ENCODE measurements around the gene SNED1.

The SNED1 gene

DNA sequence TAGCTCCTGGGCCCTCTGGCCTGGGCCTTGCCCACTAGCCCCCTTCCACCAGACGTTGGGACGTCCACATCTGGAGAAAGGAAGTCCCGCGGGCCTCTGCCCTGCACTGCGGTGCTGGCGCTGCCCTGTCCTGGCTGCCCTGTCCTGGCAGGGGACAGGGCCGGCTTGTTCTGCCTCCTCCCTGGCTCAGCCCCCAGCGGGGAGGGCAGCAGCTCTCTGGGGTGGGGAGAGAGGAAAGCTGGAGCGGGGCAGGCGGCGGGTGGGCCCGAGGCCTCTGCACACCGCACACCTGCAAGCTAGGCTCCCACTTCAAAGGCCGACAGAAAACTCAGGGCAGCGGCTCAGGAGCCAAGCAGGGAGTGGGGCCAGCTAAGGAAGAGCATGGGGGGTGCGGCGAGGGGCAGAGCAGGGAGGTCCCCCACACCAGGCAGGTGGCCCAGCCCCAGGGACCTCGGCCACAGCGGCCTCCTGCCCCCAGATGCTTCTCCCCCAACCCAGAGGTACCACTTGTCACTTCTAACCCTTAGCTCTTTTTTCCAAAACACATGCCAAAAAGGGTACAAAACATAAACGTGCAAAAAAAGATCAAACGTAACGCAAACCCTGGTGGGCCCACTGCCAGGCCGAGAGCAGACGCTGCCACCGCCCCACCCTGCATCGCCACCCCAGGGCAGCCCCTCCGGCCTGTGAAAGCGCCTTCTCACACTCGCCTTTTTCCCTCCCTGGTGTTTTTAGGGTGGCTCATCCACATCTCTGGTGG, 13.5 kb downstream of the SNED1 start:
- no peak overlapping the region for H3K4me3 ChIP-seq (ENCODE audit: low read depth, low read length)
- no peak overlapping the region for H3K9ac ChIP-seq (ENCODE audit: low read length)
- H3K27me3 ChIP-seq (ENCODE audit: control insufficient read depth, insufficient read depth, low read length), result no peaks in the 10 kb centered on the region
- H3K36me3 ChIP-seq (ENCODE audit: control insufficient read depth, insufficient read depth, low read length), result no peaks in the 10 kb centered on the region
- peaks cover 36% of the 10 kb centered on the region for H3K4me1 ChIP-seq (ENCODE audit: control insufficient read depth, insufficient read depth, low read length)
- no peak overlapping the region for H3K27ac ChIP-seq (ENCODE audit: low read depth, low read length)
- H3K9me3 ChIP-seq (ENCODE audit: control insufficient read depth, insufficient read depth, low read depth, low read length), result no peaks in the 10 kb centered on the region

DNA sequence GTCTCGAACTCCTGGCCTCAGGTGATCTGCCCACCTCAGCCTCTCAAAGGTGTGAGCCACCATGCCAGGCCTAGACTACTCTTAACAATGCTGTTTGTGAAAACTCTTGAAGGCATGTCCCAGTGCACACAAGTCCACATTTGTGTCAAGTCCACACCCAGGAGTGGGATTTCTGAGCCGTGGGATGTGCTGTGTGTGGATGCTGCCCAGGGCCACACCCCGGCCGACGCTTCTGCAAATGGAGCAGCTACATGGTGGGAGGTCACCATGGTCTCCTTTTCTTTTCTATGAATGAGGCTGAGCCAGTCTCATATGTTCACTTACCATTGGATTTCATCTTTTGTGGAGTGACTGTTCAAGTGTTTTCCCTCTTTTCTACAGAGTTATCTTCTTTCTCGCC, 15.8 kb downstream of the SNED1 start:
- no peak overlapping the region for H3K4me3 ChIP-seq (ENCODE audit: low read depth, low read length)
- H3K27ac ChIP-seq (ENCODE audit: low read depth, low read length), result no peak overlapping the region
- no peaks in the 10 kb centered on the region for H3K27me3 ChIP-seq (ENCODE audit: control insufficient read depth, insufficient read depth, low read length)
- H3K9ac ChIP-seq (ENCODE audit: low read length), result no peak overlapping the region
- no peaks in the 10 kb centered on the region for H3K9me3 ChIP-seq (ENCODE audit: control insufficient read depth, insufficient read depth, low read depth, low read length)
- H3K4me1 ChIP-seq (ENCODE audit: control insufficient read depth, insufficient read depth, low read length), result peaks cover 20% of the 10 kb centered on the region
- no peaks in the 10 kb centered on the region for H3K36me3 ChIP-seq (ENCODE audit: control insufficient read depth, insufficient read depth, low read length)

DNA sequence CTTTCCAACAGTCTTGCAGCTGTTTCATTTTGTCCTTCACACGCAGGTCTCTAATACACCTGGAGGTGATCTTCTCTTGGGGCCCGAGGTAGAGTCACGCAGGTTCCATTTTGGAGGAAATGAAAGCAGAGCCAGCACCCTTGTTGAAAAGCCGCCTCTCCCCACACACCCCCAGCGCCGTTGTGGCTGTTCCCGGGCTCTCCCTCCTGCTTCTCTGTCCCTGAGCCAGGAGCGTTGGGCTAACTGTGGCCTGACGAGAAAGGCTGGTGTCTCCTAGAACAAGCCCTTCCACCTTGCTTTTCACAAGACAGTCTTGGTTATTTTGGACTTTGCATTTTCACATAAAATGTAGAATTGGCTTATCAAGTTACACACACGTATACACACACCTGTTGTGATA, 16.3 kb downstream of the SNED1 start:
- no peaks in the 10 kb centered on the region for H3K27me3 ChIP-seq (ENCODE audit: control insufficient read depth, insufficient read depth, low read length)
- no peak overlapping the region for H3K27ac ChIP-seq (ENCODE audit: low read depth, low read length)
- H3K4me3 ChIP-seq (ENCODE audit: low read depth, low read length), result no peak overlapping the region
- H3K9me3 ChIP-seq (ENCODE audit: control insufficient read depth, insufficient read depth, low read depth, low read length), result no peaks in the 10 kb centered on the region
- peaks cover 16% of the 10 kb centered on the region for H3K4me1 ChIP-seq (ENCODE audit: control insufficient read depth, insufficient read depth, low read length)
- no peaks in the 10 kb centered on the region for H3K36me3 ChIP-seq (ENCODE audit: control insufficient read depth, insufficient read depth, low read length)
- no peak overlapping the region for H3K9ac ChIP-seq (ENCODE audit: low read length)

GRCh38 chr2:241015439-241015838, 17.0 kb downstream of the SNED1 start:
- H3K4me3 ChIP-seq (ENCODE audit: low read depth, low read length), result no peak overlapping the region

DNA sequence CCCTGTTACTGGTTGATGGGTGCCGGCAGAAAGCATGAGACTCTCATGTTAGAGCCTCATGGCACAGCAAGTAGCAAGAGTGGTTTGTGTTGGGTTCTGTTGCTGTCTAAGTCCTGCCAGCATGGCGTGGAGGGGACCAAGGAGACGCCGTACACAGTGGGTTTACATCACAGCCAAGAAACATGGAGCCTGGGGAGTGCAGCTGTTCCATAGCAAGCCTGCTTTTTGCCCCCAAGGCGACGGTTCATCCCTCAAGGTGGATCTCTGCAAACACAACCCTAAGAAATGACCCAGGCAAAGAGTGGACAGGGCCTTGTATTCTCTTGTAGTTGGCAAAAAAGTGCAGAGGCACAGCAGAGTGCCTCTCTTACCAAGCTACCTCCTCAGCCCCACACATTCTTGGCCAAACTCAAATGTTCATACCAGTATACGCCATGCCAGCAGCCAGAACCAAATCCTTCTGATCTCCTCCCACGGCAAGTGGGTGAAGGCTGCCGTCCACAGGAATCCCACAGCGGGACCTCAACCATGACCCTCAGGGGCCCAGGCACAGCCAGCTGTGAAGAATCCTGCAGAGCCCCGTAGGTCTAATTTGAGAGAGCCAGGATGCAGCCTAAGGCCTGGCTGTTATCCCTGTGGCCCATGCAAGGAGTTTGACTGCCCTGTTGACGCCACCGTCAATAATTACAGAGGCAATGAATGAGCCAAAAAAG, 19.0 kb downstream of the SNED1 start:
- Histone ChIP-seq H3K4me3 (ENCODE audit: low read depth, low read length) (no peak overlapping the region), H3K36me3 (ENCODE audit: control insufficient read depth, insufficient read depth, low read length) (no peaks in the 10 kb centered on the region), H3K27ac (ENCODE audit: low read depth, low read length) (no peak overlapping the region), H3K27me3 (ENCODE audit: control insufficient read depth, insufficient read depth, low read length) (no peaks in the 10 kb centered on the region), H3K4me1 (ENCODE audit: control insufficient read depth, insufficient read depth, low read length) (no peaks in the 10 kb centered on the region), H3K9ac (ENCODE audit: low read length) (no peak overlapping the region), H3K9me3 (ENCODE audit: control insufficient read depth, insufficient read depth, low read depth, low read length) (peaks cover 2% of the 10 kb centered on the region)

More at GRCh38 chr2:241015439-241015838, 17.0 kb downstream of the SNED1 start:
- H3K36me3 ChIP-seq (ENCODE audit: control insufficient read depth, insufficient read depth, low read length), result no peaks in the 10 kb centered on the region
- H3K27ac ChIP-seq (ENCODE audit: low read depth, low read length), result no peak overlapping the region
- peaks cover 10% of the 10 kb centered on the region for H3K4me1 ChIP-seq (ENCODE audit: control insufficient read depth, insufficient read depth, low read length)
- H3K9ac ChIP-seq (ENCODE audit: low read length), result no peak overlapping the region
- H3K9me3 ChIP-seq (ENCODE audit: control insufficient read depth, insufficient read depth, low read depth, low read length), result no peaks in the 10 kb centered on the region
- H3K27me3 ChIP-seq (ENCODE audit: control insufficient read depth, insufficient read depth, low read length), result no peaks in the 10 kb centered on the region

DNA sequence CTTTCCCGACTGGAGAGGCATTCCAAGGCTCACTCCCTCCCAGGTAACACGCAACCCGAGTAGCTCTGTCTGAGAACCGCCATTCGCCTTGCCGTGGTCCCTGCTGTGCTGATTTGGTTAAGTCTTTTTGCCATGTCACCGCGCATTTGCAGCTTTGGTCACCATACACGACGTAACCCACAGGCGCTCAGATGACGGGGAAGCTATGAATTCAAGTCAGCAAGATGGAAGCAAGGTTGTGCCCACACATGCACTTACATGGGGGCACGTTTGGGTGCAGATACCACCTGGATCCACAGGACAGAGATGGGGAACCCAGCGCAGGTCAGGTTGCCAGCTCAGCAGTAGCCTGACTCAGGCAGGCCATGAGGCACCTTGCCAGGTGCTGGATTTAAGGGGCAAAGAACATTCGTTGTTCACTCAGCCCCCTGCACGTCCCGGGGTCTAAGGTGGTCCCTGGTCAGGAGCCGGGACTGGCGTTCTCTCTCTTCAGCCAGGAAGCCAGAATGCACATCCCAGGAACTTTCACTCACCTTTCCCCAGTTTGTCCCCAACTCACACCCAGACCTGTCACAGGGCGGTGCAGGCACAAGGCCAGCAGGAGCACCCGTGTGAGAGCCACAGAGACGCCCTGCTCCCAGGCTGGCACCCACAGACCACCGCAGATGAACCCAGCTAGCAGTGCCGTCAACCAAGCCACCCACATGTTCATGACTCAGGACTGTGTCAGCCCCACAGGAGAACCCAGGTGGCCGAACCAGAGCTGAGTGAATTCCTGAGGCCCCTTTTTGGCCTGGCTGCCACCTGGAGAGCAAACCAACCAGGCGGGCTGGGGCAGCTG, 19.9 kb downstream of the SNED1 start:
- H3K36me3 ChIP-seq (ENCODE audit: control insufficient read depth, insufficient read depth, low read length), result no peaks in the 10 kb centered on the region
- H3K4me3 ChIP-seq (ENCODE audit: low read depth, low read length), result no peak overlapping the region
- H3K27me3 ChIP-seq (ENCODE audit: control insufficient read depth, insufficient read depth, low read length), result no peaks in the 10 kb centered on the region
- peaks cover 5% of the 10 kb centered on the region for H3K9me3 ChIP-seq (ENCODE audit: control insufficient read depth, insufficient read depth, low read depth, low read length)
- H3K27ac ChIP-seq (ENCODE audit: low read depth, low read length), result no peak overlapping the region
- no peaks in the 10 kb centered on the region for H3K4me1 ChIP-seq (ENCODE audit: control insufficient read depth, insufficient read depth, low read length)
- no peak overlapping the region for H3K9ac ChIP-seq (ENCODE audit: low read length)

- H3K9me3 ChIP-seq (ENCODE audit: control insufficient read depth, insufficient read depth, low read depth, low read length), result peaks cover 8% of the 10 kb centered on the region
- no peaks in the 10 kb centered on the region for H3K36me3 ChIP-seq (ENCODE audit: control insufficient read depth, insufficient read depth, low read length)
- H3K4me3 ChIP-seq (ENCODE audit: low read depth, low read length), result no peak overlapping the region
- H3K9ac ChIP-seq (ENCODE audit: low read length), result no peak overlapping the region
- no peak overlapping the region for H3K27ac ChIP-seq (ENCODE audit: low read depth, low read length)
- H3K27me3 ChIP-seq (ENCODE audit: control insufficient read depth, insufficient read depth, low read length), result no peaks in the 10 kb centered on the region
- no peaks in the 10 kb centered on the region for H3K4me1 ChIP-seq (ENCODE audit: control insufficient read depth, insufficient read depth, low read length)
Observed at GRCh38 chr2:241019441-241020139, 21.2 kb downstream of the SNED1 start.

GRCh38 chr2:241020201-241020600, 21.8 kb downstream of the SNED1 start:
- Histone ChIP-seq H3K27ac (ENCODE audit: low read depth, low read length) (no peak overlapping the region), H3K27me3 (ENCODE audit: control insufficient read depth, insufficient read depth, low read length) (no peaks in the 10 kb centered on the region)

GRCh38 chr2:241020629-241021190, 22.3 kb downstream of the SNED1 start:
- Histone ChIP-seq H3K27me3 (ENCODE audit: control insufficient read depth, insufficient read depth, low read length) (no peaks in the 10 kb centered on the region), H3K4me1 (ENCODE audit: control insufficient read depth, insufficient read depth, low read length) (no peaks in the 10 kb centered on the region), H3K9me3 (ENCODE audit: control insufficient read depth, insufficient read depth, low read depth, low read length) (peaks cover 18% of the 10 kb centered on the region), H3K36me3 (ENCODE audit: control insufficient read depth, insufficient read depth, low read length) (no peaks in the 10 kb centered on the region), H3K4me3 (ENCODE audit: low read depth, low read length) (no peak overlapping the region), H3K27ac (ENCODE audit: low read depth, low read length) (no peak overlapping the region), H3K9ac (ENCODE audit: low read length) (no peak overlapping the region)

More at GRCh38 chr2:241020201-241020600, 21.8 kb downstream of the SNED1 start:
- H3K4me1 ChIP-seq (ENCODE audit: control insufficient read depth, insufficient read depth, low read length), result no peaks in the 10 kb centered on the region
- peaks cover 13% of the 10 kb centered on the region for H3K9me3 ChIP-seq (ENCODE audit: control insufficient read depth, insufficient read depth, low read depth, low read length)
- no peak overlapping the region for H3K4me3 ChIP-seq (ENCODE audit: low read depth, low read length)
- no peak overlapping the region for H3K9ac ChIP-seq (ENCODE audit: low read length)
- H3K36me3 ChIP-seq (ENCODE audit: control insufficient read depth, insufficient read depth, low read length), result no peaks in the 10 kb centered on the region

GRCh38 chr2:241025639-241026038, 27.2 kb downstream of the SNED1 start:
- Histone ChIP-seq H3K9me3 (ENCODE audit: control insufficient read depth, insufficient read depth, low read depth, low read length) (peaks cover 34% of the 10 kb centered on the region), H3K9ac (ENCODE audit: low read length) (no peak overlapping the region), H3K27ac (ENCODE audit: low read depth, low read length) (no peak overlapping the region), H3K36me3 (ENCODE audit: control insufficient read depth, insufficient read depth, low read length) (no peaks in the 10 kb centered on the region), H3K4me1 (ENCODE audit: control insufficient read depth, insufficient read depth, low read length) (no peaks in the 10 kb centered on the region), H3K27me3 (ENCODE audit: control insufficient read depth, insufficient read depth, low read length) (0 out of 2 replicates have a peak, but pooled peaks cover 3% of the 10 kb centered on the region), H3K4me3 (ENCODE audit: low read depth, low read length) (no peak overlapping the region)

Measured in HUES6 (cell line).